NCI-H748 treated with DMSO at 0.1 percent for 48 hours (cell line): ENCODE data around the gene TGFA.

Source experiments
- DNase-seq: peaks from one replicate; lab custom pipeline; 2025; lab: John Stamatoyannopoulos, UW

The TGFA gene

DNA sequence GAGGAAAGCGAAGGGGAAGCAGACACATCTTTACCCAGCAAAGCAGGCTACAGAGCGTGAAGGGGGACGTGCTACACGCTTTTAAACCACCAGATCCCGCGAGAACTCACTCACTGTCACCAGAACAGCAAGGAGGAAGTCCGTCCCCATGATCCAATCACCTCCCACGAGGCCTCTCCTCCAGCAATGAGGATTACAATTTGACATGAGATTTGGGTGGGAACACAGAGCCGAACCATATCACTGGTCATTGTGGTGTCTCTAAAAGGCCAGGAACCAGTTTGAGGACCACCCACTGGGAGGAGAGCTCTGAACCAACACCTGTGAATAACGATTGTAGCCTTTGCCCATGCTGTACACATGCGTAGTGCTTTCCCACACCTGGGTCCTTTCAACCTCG lies 135.1 kb downstream of the TGFA start:
- DNase-seq = no peak

DNA sequence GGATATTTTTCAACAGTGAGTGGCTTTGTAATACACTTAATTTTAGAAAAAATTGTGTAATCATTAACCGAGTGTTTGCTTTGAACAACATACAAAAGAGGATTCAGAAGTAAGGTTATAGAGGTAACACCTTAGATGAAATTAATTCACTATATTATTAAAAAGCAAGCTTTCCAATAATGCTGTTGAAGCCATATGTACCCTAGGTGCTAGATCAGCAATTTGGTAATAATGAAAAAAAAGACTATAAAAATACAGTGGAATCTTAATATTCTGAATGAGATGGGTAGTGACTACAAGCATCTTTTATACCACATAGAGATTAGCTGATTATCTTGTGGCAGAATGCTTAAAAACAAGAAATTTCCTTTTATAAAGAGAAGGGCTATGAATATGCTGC lies 136.6 kb downstream of the TGFA start:
- no peak for DNase-seq

GRCh38 chr2:70412294-70413070 lies 141.1 kb downstream of the TGFA start:
- DNase-seq = no peak

DNA sequence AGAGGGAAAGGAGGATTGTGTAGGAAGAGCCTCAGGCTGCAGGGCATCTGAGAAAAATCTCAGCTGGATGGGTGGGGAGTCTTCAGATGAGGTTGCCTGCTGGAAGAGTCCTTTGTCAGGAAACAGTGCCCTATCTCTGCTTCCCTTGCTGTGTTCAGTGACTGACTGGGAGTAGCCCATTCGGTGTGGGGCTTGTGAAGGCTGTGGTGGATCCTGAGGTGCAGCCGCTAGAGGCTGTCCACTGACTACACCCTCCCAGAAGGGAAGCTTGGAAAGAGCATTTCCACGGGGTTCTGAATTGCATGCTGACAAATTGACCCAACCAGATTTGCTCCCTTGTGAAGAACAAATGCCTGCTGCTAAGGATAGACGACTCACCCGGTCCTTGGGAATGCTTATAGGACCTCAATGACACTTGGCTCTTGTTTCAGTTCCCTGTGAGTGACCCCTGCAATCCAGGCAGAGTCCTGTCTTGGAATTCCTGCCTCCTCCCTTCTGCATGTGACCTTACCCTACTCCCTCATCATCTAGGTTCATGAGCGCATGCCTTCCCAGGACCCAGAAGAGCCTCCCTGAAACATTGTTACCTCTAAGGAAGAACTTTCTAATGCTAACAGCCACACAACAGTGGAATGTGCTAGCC lies 142.0 kb downstream of the TGFA start:
- DNase-seq = no peak

- DNase-seq = peak; percentile 2
Measured at GRCh38 chr2:70403267-70404053, 150.2 kb downstream of the TGFA start.

- no peak for DNase-seq
Measured at GRCh38 chr2:70400539-70400938, 153.1 kb downstream of the TGFA start.

GRCh38 chr2:70399046-70399445 lies 154.6 kb downstream of the TGFA start:
- no peak for DNase-seq
